GM21423 (cell line): ENCODE measurements around the gene ARVCF.

Experiments
- ATAC-seq: cut with Tn5 transposase; IDR thresholded peaks from one replicate; pipeline ENCODE4 v1.9.1; 2021; ENCODE audit warnings: mild to moderate bottlenecking, moderate library complexity; ENCODE audit not compliant: unreplicated experiment

Gene ARVCF

GRCh38 chr22:19976671-19977070 is 40.0 kb downstream of the ARVCF start:
- ATAC-seq: no peak

- no peak for ATAC-seq
Observed at GRCh38 chr22:19975707-19976035, 41.0 kb downstream of the ARVCF start.

- no peak for ATAC-seq
Observed at GRCh38 chr22:19974935-19975706, 41.5 kb downstream of the ARVCF start.

- no peak for ATAC-seq
Observed at GRCh38 chr22:19974268-19974861, 42.3 kb downstream of the ARVCF start.

GRCh38 chr22:19973551-19974267 is 42.9 kb downstream of the ARVCF start:
- no peak for ATAC-seq

- no peak for ATAC-seq
Observed at GRCh38 chr22:19972652-19973550, 43.7 kb downstream of the ARVCF start.

- ATAC-seq: no peak
Observed at GRCh38 chr22:19972251-19972650, 44.4 kb downstream of the ARVCF start.

GRCh38 chr22:19971276-19972124 is 45.1 kb downstream of the ARVCF start:
- no peak for ATAC-seq

GRCh38 chr22:19970479-19971275 is 45.9 kb downstream of the ARVCF start:
- ATAC-seq: no peak

- no peak for ATAC-seq
Observed at GRCh38 chr22:19970031-19970478, 46.6 kb downstream of the ARVCF start.

- no peak for ATAC-seq
Observed at GRCh38 chr22:19969141-19969928, 47.3 kb downstream of the ARVCF start.

GRCh38 chr22:19968450-19968891 is 48.2 kb downstream of the ARVCF start:
- no peak for ATAC-seq

- no peak for ATAC-seq
Observed at GRCh38 chr22:19967850-19968449, 48.7 kb downstream of the ARVCF start.

GRCh38 chr22:19966908-19967750 is 49.5 kb downstream of the ARVCF start:
- no peak for ATAC-seq

GRCh38 chr22:19965771-19966709 is 50.6 kb downstream of the ARVCF start:
- ATAC-seq: no peak
